GM18867 (cell line): ENCODE results near the gene AHI1.

Experiments
- ATAC-seq: cut with Tn5 transposase; IDR thresholded peaks from one replicate; pipeline ENCODE4 v1.9.1; 2021; ENCODE audit warnings: mild to moderate bottlenecking, moderate library complexity; ENCODE audit not compliant: unreplicated experiment

Gene AHI1

GRCh38 chr6:135464634-135465033 is 32.9 kb downstream of the AHI1 start:
- ATAC-seq, result peak; percentile 74

GRCh38 chr6:135461208-135461607 is 36.3 kb downstream of the AHI1 start:
- no peak for ATAC-seq

GRCh38 chr6:135458051-135458450 is 39.5 kb downstream of the AHI1 start:
- no peak for ATAC-seq

- no peak for ATAC-seq
These were observed 45.8 kb downstream of the AHI1 start for GRCh38 chr6:135451617-135452190.

GRCh38 chr6:135449246-135449645 is 48.3 kb downstream of the AHI1 start:
- no peak for ATAC-seq

- ATAC-seq, result no peak
These were observed 57.3 kb downstream of the AHI1 start for GRCh38 chr6:135440087-135440792.

GRCh38 chr6:135439549-135439948 is 58.0 kb downstream of the AHI1 start:
- ATAC-seq, result no peak

- ATAC-seq, result peak; percentile 44
These were observed 58.5 kb downstream of the AHI1 start for GRCh38 chr6:135438907-135439535.

- no peak for ATAC-seq
These were observed 62.5 kb downstream of the AHI1 start for GRCh38 chr6:135434991-135435390.

- ATAC-seq, result peak; percentile 74
These were observed 63.4 kb downstream of the AHI1 start for GRCh38 chr6:135434095-135434494.

- no peak for ATAC-seq
These were observed 69.5 kb downstream of the AHI1 start for GRCh38 chr6:135428078-135428477.

GRCh38 chr6:135426833-135427232 is 70.7 kb downstream of the AHI1 start:
- ATAC-seq, result no peak

- ATAC-seq, result no peak
These were observed 73.2 kb downstream of the AHI1 start for GRCh38 chr6:135424385-135424784.

- ATAC-seq, result peak; percentile 96
These were observed 73.9 kb downstream of the AHI1 start for GRCh38 chr6:135423649-135424128.

GRCh38 chr6:135419162-135419561 is 78.4 kb downstream of the AHI1 start:
- ATAC-seq, result no peak

- no peak for ATAC-seq
These were observed 79.3 kb downstream of the AHI1 start for GRCh38 chr6:135418040-135418760.

- ATAC-seq, result no peak
These were observed 84.8 kb downstream of the AHI1 start for GRCh38 chr6:135412761-135413160.

- ATAC-seq, result no peak
These were observed 85.7 kb downstream of the AHI1 start for GRCh38 chr6:135411849-135412248.

GRCh38 chr6:135411339-135411738 is 86.2 kb downstream of the AHI1 start:
- no peak for ATAC-seq

- no peak for ATAC-seq
These were observed 86.7 kb downstream of the AHI1 start for GRCh38 chr6:135410856-135411255.

- ATAC-seq, result no peak
These were observed 94.0 kb downstream of the AHI1 start for GRCh38 chr6:135403584-135403983.
